A549 (cell line): Measurements from ENCODE around the gene TMEM117. TPM values are rescaled to one million over a fixed set of nuclear protein-coding genes. Genes with fewer than 3 reads are reported as not detected.

ENCODE experiments used
- ATAC-seq, 2 experiments: fragments of 200-7000 bp in 1 of 2; fragments of >200 bp in 1 of 2; cut with Nextera tagmentation in 1 of 2; cut with Tn5 transposase in 1 of 2; 3 replicates each; pipeline versions ENCODE4 v1.8.0 to v1.9.1; 2018 to 2020; ENCODE audit warnings: mild to moderate bottlenecking in 1 of 2, moderate library complexity in 1 of 2
- CTCF ChIA-PET: fragments of 300-600 bp; sonication (Branson Sonifier 250); formaldehyde crosslinking; extraction: SDS; loops from one replicate; lab custom pipeline; 2021; ENCODE audit warnings: antibody characterized with exemption, inconsistent platforms; lab: Yijun Ruan, JAX
- POLR2A ChIA-PET: fragments of 350-600 bp; formaldehyde crosslinking; extraction: SDS; loops from one replicate; lab custom pipeline; 2021; ENCODE audit warnings: antibody characterized with exemption, inconsistent platforms; lab: Yijun Ruan, JAX
- DNase-seq, 2 experiments: peaks; one replicate each; pipeline versions ENCODE4 v3.0.0 to v3.0.0-alpha.2; 2011 to 2016; ENCODE audit warnings: low read depth in 1 of 2, low spot score in 1 of 2
- FAIRE-seq: peaks from 2 replicates; lab custom pipeline; 2011; peaks lifted over from hg19 to GRCh38; lab: Jason Lieb, UNC
- H3K27ac ChIP-seq, 2 experiments: fragments of >200 bp; sonication (Bioruptor Twin); formaldehyde crosslinking; 3 replicates each; pipeline ENCODE4 v1.5.1; 2016 to 2017
- H3K4me1 ChIP-seq: fragments of >200 bp; sonication (Bioruptor Twin); formaldehyde crosslinking; 3 replicates; pipeline ENCODE4 v1.6.1; 2016
- H3K4me2 ChIP-seq: fragments of >200 bp; sonication (Bioruptor Twin); formaldehyde crosslinking; 3 replicates; pipeline ENCODE4 v1.6.1; 2016
- H3K4me3 ChIP-seq: fragments of >200 bp; sonication (Bioruptor Twin); formaldehyde crosslinking; 3 replicates; pipeline ENCODE4 v1.5.1; 2016
- H3K9me3 ChIP-seq: fragments of >200 bp; sonication (Bioruptor Twin); formaldehyde crosslinking; 3 replicates; pipeline ENCODE4 v1.6.1; 2016
- BHLHE40 ChIP-seq: IDR thresholded peaks from 2 replicates; pipeline ENCODE4 v1.6.1; 2012; ENCODE audit warnings: low read depth, low read length, inconsistent platforms
- CEBPB ChIP-seq, 2 experiments: fragments of >200 bp in 1 of 2; sonication (Bioruptor Twin) in 1 of 2; formaldehyde crosslinking in 1 of 2; IDR thresholded peaks; 2 replicates each; pipeline ENCODE4 v1.6.1; 2012 to 2016
- CHD4 ChIP-seq: fragments of 200-600 bp; sonication (generic); IDR thresholded peaks from 2 replicates; pipeline ENCODE4 v1.6.1; 2016; ENCODE audit warnings: antibody characterized with exemption, mild to moderate bottlenecking, borderline replicate concordance
- EHF ChIP-seq: fragments of 250-450 bp; sonication (Bioruptor Pico); IDR thresholded peaks from 2 replicates; pipeline ENCODE4 v1.5.0; 2020; ENCODE audit warnings: mild to moderate bottlenecking
- EHMT2 ChIP-seq: fragments of 200-600 bp; sonication (generic); IDR thresholded peaks from 2 replicates; pipeline ENCODE4 v1.6.1; 2016; ENCODE audit warnings: antibody characterized with exemption, low read depth, mild to moderate bottlenecking, moderate library complexity
- EP300 ChIP-seq, 2 experiments: fragments of >200 bp; sonication (Bioruptor Twin); formaldehyde crosslinking; IDR thresholded peaks; 2 replicates in 1 of 2; 3 replicates in 1 of 2; pipeline ENCODE4 v1.6.1; 2016 to 2017
- ESRRA ChIP-seq: fragments of 150-350 bp; IDR thresholded peaks from 2 replicates; pipeline ENCODE4 v1.6.1; 2014; ENCODE audit warnings: mild to moderate bottlenecking, low read length, borderline replicate concordance
- FOXS1 ChIP-seq: fragments of 250-450 bp; sonication (Bioruptor Pico); IDR thresholded peaks from 2 replicates; pipeline ENCODE4 v1.5.0; 2020; ENCODE audit warnings: mild to moderate bottlenecking, moderate library complexity
- GATA3 ChIP-seq: IDR thresholded peaks from 2 replicates; pipeline ENCODE4 v1.6.1; 2012; ENCODE audit warnings: borderline replicate concordance
- HEYL ChIP-seq: fragments of 250-450 bp; sonication (Bioruptor Pico); IDR thresholded peaks from 2 replicates; pipeline ENCODE4 v1.8.0; 2021; ENCODE audit warnings: mild to moderate bottlenecking, moderate library complexity
- HOXA7 ChIP-seq: fragments of 250-450 bp; sonication (Bioruptor Pico); IDR thresholded peaks from 2 replicates; pipeline ENCODE4 v1.5.0; 2020; ENCODE audit warnings: mild to moderate bottlenecking, moderate library complexity
- KDM1A ChIP-seq: fragments of 200-600 bp; sonication (generic); IDR thresholded peaks from 2 replicates; pipeline ENCODE4 v1.6.1; 2016; ENCODE audit warnings: low read depth, mild to moderate bottlenecking
- KDM5A ChIP-seq: fragments of 200-600 bp; sonication (generic); IDR thresholded peaks from 2 replicates; pipeline ENCODE4 v1.6.1; 2016; ENCODE audit warnings: antibody characterized with exemption, mild to moderate bottlenecking
- NPAS2 ChIP-seq: fragments of 250-450 bp; sonication (Bioruptor Pico); IDR thresholded peaks from 2 replicates; pipeline ENCODE4 v1.8.0; 2022; ENCODE audit warnings: mild to moderate bottlenecking, moderate library complexity, borderline replicate concordance
- NR3C1 ChIP-seq: fragments of >200 bp; sonication (Bioruptor Twin); formaldehyde crosslinking; IDR thresholded peaks from 3 replicates; pipeline ENCODE4 v1.6.1; 2017
- PHF8 ChIP-seq: fragments of 200-600 bp; sonication (generic); IDR thresholded peaks from 2 replicates; pipeline ENCODE4 v1.6.1; 2016; ENCODE audit warnings: low read depth, mild to moderate bottlenecking, antibody characterized with exemption, moderate library complexity, borderline replicate concordance
- POLR2AphosphoS2 ChIP-seq: conservative IDR thresholded peaks from 2 replicates; pipeline ENCODE4 v1.6.1; 2012; ENCODE audit warnings: low read length, improper control_type of control experiment, inconsistent platforms
- RAD21 ChIP-seq, 2 experiments: fragments of >200 bp in 1 of 2; sonication (Bioruptor Twin) in 1 of 2; formaldehyde crosslinking in 1 of 2; IDR thresholded peaks in 1 of 2; conservative IDR thresholded peaks in 1 of 2; 2 replicates in 1 of 2; 3 replicates in 1 of 2; pipeline ENCODE4 v1.6.1; 2012 to 2018; ENCODE audit warnings: inconsistent platforms in 1 of 2
- RARB ChIP-seq: fragments of 250-450 bp; sonication (Bioruptor Pico); IDR thresholded peaks from 2 replicates; pipeline ENCODE4 v1.8.0; 2021; ENCODE audit warnings: mild to moderate bottlenecking, moderate library complexity
- RCOR1 ChIP-seq: fragments of 150-350 bp; IDR thresholded peaks from 2 replicates; pipeline ENCODE4 v1.6.1; 2014; ENCODE audit warnings: antibody characterized with exemption, low read length, low read depth
- REST ChIP-seq: fragments of 200-600 bp; sonication (generic); IDR thresholded peaks from 2 replicates; pipeline ENCODE4 v1.6.1; 2016; ENCODE audit warnings: antibody characterized with exemption, mild to moderate bottlenecking, moderate library complexity
- RFX5 ChIP-seq: fragments of 450-650 bp; IDR thresholded peaks from 2 replicates; pipeline ENCODE4 v1.7.1; 2014; ENCODE audit warnings: antibody characterized with exemption, mild to moderate bottlenecking, moderate library complexity
- RNF2 ChIP-seq: fragments of 200-600 bp; sonication (generic); IDR thresholded peaks from 2 replicates; pipeline ENCODE4 v1.6.1; 2016; ENCODE audit warnings: low read depth, mild to moderate bottlenecking, antibody characterized with exemption, moderate library complexity, borderline replicate concordance
- TFCP2L1 ChIP-seq: fragments of 250-450 bp; sonication (Bioruptor Pico); IDR thresholded peaks from 2 replicates; pipeline ENCODE4 v1.5.0; 2021; ENCODE audit warnings: mild to moderate bottlenecking
- WGBS: methylation state at CpG from one replicate; pipeline ENCODE4 v1.1.6; 2017; ENCODE audit errors: missing lambda C conversion rate; 5-methylcytosine and 5-hydroxymethylcytosine counted together
- polyA plus RNA-seq, 4 experiments: library from polyadenylated mRNA; depleted of rRNA in 3 of 4; stranded (reverse); fragments of >200 nt; fragmentation: RNase III in 1 of 4; extraction: RNeasy Plus Mini Kit Qiagen cat#74134 plus additional on column Dnase treatment in 1 of 4; gene quantifications; 2 replicates in 3 of 4; 3 replicates in 1 of 4; pipeline ENCODE4 v1.2.3, GENCODE V29; 2011 to 2017
- TF ChIP-seq, protein P1 (sequence below): fragments of 250-450 bp; sonication (Bioruptor Pico); IDR thresholded peaks from 2 replicates; pipeline ENCODE4 v1.5.0; 2020; ENCODE audit warnings: low read depth, mild to moderate bottlenecking, moderate library complexity
- TF ChIP-seq, protein P2 (sequence below): fragments of 250-450 bp; sonication (Bioruptor Pico); IDR thresholded peaks from 2 replicates; pipeline ENCODE4 v1.5.0; 2021; ENCODE audit warnings: mild to moderate bottlenecking, moderate library complexity, borderline replicate concordance

Gene TMEM117
- polyA plus RNA-seq, 2 of the 4 experiments (the other 2 are of a cell fraction): 2.1 to 4.6 TPM

- Histone ChIP-seq H3K4me1 (no peaks in the 10 kb centered on the region), H3K9me3 (no peaks in the 10 kb centered on the region), H3K27ac (no peak overlapping the region), H3K4me2 (no peak overlapping the region), H3K4me3 (no peak overlapping the region)
- no peak for DNase-seq
- FAIRE-seq: no peak
- CTCF ChIA-PET: no interaction called here
- POLR2A ChIA-PET: no interaction called here
- WGBS: 59% methylated on average over 6 of the region's 6 CpGs
- TF ChIP-seq HEYL (no peak), RAD21 (conservative IDR thresholded peaks at IDR 0.05 in 1 of 2, IDR thresholded peaks at IDR 0.05 in 1 of 2) (no peak)
- ATAC-seq: no peak
These were observed 545.5 kb downstream of the TMEM117 start for GRCh38 chr12:44381341-44381740.

DNA sequence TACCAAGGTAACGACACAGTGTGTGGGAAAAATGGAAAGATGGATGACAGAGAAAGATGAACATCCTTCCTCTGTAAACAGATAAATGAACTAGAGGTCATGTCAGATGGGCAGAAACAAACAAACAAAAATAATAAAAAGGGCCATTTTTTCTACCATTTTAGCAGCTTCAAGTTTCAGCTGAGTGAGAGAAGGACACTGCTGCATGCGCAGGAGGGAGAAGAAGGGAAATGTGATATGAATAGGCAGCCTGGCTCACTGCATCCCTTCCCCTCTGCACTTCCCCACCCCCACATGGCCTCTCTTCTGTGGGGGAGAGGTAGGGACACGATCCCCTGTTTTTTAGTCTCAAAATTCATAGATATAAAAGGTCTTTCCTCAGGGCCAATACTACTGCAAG, 548.3 kb downstream of the TMEM117 start:
- 30% methylated on average over 3 of the region's 3 CpGs for WGBS
- H3K9me3 ChIP-seq: no peaks in the 10 kb centered on the region
- no peak for FAIRE-seq
- ChIA-PET CTCF (no interaction called here), POLR2A (no interaction called here)
- H3K4me1 ChIP-seq: no peaks in the 10 kb centered on the region
- no peak for ATAC-seq
- no peak overlapping the region for H3K27ac ChIP-seq
- no peak for DNase-seq
- TF ChIP-seq EHMT2: no peak
- H3K4me2 ChIP-seq: no peak overlapping the region
- H3K4me3 ChIP-seq: no peak overlapping the region

GRCh38 chr12:44385964-44386363, 550.1 kb downstream of the TMEM117 start:
- DNase-seq (no peak), ATAC-seq (no peak), FAIRE-seq (no peak)
- Histone ChIP-seq H3K4me1 (no peaks in the 10 kb centered on the region), H3K9me3 (no peaks in the 10 kb centered on the region), H3K27ac (no peak overlapping the region), H3K4me3 (no peak overlapping the region), H3K4me2 (no peak overlapping the region)
- 31% methylated on average over 4 of the region's 4 CpGs for WGBS
- ChIA-PET POLR2A (no interaction called here), CTCF (no interaction called here)
- TF ChIP-seq KDM5A (no peak), RAD21 (conservative IDR thresholded peaks at IDR 0.05 in 1 of 2, IDR thresholded peaks at IDR 0.05 in 1 of 2) (no peak), RFX5 (no peak), FOXS1 (CRISPR knock-in tag) (no peak), BHLHE40 (no peak), REST (no peak), EP300 (IDR thresholded peaks at IDR 0.05) (no peak), HOXA7 (CRISPR knock-in tag) (no peak), RNF2 (no peak), RARB (no peak), PHF8 (no peak), EHF (CRISPR knock-in tag) (no peak), RCOR1 (no peak), NPAS2 (no peak), NR3C1 (no peak)

DNA sequence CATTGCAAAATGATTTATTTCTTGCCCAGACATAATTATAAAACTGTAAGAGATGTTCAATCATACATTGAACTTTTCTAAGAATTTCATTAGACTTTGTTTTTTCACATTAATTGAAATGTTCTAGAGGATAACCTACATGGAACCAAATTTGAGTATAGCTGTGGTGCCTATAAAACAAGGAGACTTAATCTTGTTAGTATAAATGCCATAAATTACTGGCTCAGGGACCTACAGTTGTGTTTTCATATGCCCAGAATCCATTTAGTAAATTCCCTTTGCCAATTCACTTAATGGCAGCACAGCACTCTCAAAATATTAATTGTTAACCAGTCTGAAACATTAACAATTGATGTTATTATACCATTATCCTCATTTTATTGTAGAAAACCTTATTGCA, 551.7 kb downstream of the TMEM117 start:
- Histone ChIP-seq H3K4me3 (no peak overlapping the region), H3K4me2 (no peak overlapping the region), H3K4me1 (no peaks in the 10 kb centered on the region), H3K27ac (no peak overlapping the region), H3K9me3 (no peaks in the 10 kb centered on the region)
- ChIA-PET POLR2A (no interaction called here), CTCF (no interaction called here)
- DNase-seq: no peak
- ATAC-seq: no peak
- FAIRE-seq: no peak
- TF ChIP-seq, protein P1, sequence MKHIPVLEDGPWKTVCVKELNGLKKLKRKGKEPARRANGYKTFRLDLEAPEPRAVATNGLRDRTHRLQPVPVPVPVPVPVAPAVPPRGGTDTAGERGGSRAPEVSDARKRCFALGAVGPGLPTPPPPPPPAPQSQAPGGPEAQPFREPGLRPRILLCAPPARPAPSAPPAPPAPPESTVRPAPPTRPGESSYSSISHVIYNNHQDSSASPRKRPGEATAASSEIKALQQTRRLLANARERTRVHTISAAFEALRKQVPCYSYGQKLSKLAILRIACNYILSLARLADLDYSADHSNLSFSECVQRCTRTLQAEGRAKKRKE (CRISPR knock-in tag): no peak
- TF ChIP-seq KDM1A (no peak), EHMT2 (no peak), RARB (no peak), ESRRA (no peak), RAD21 (conservative IDR thresholded peaks at IDR 0.05 in 1 of 2, IDR thresholded peaks at IDR 0.05 in 1 of 2) (no peak), NPAS2 (no peak), TFCP2L1 (CRISPR knock-in tag) (no peak), RNF2 (no peak), CEBPB (IDR thresholded peaks at IDR 0.05) (no peak), POLR2AphosphoS2 (no peak), GATA3 (no peak), HEYL (no peak), CHD4 (no peak)
- TF ChIP-seq, protein P2, sequence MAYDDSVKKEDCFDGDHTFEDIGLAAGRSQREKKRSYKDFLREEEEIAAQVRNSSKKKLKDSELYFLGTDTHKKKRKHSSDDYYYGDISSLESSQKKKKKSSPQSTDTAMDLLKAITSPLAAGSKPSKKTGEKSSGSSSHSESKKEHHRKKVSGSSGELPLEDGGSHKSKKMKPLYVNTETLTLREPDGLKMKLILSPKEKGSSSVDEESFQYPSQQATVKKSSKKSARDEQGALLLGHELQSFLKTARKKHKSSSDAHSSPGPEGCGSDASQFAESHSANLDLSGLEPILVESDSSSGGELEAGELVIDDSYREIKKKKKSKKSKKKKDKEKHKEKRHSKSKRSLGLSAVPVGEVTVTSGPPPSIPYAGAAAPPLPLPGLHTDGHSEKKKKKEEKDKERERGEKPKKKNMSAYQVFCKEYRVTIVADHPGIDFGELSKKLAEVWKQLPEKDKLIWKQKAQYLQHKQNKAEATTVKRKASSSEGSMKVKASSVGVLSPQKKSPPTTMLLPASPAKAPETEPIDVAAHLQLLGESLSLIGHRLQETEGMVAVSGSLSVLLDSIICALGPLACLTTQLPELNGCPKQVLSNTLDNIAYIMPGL: no peak
